ENCODE measurements around the gene TMEM203.

TMEM203 gene

DNA sequence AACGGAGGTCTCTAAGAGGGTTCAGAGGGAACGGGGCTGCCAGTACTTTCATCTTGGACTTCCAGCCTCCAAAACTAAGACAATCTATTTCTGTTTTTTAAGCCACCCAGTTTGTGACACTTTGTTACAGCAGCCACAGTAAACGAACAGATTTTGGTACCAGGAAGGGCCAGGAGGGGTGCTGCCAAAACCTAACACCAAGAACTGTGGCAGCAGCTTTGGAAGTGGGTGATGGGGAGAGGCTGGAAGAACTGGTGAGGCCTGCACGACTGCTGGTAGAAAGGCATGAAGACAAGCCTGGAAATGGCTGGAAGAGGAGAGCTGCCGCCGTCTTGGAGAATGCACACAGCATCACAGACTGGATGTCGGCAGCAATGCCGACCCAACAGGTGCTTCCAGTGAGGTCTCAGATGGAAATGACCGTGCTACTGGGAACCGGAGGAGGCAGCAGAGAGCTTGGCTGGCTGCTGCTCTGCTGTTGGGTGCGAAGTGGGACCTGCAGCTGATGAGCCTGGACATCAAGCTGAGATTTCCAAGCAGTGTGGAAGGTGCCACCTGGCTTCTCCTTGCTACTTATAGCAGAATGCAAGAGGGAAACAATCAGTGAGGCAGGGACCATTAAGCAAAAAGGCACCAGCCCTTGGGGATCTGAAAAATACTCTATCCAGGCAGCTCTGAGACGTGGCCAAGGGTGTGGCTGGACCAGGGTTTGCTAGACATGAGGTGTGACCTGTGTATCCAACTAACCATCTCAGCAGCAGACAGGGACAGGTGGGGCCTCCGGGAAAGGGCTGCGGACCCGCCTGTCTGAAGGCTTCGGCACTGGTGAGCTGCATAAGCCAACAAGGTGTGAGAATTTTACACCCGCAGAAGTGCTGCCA is 28.9 kb downstream of the TMEM203 start:
- peak; percentile 34 for DNase-seq (ENCODE audit: low read depth)
- TF ChIP-seq, protein P1, sequence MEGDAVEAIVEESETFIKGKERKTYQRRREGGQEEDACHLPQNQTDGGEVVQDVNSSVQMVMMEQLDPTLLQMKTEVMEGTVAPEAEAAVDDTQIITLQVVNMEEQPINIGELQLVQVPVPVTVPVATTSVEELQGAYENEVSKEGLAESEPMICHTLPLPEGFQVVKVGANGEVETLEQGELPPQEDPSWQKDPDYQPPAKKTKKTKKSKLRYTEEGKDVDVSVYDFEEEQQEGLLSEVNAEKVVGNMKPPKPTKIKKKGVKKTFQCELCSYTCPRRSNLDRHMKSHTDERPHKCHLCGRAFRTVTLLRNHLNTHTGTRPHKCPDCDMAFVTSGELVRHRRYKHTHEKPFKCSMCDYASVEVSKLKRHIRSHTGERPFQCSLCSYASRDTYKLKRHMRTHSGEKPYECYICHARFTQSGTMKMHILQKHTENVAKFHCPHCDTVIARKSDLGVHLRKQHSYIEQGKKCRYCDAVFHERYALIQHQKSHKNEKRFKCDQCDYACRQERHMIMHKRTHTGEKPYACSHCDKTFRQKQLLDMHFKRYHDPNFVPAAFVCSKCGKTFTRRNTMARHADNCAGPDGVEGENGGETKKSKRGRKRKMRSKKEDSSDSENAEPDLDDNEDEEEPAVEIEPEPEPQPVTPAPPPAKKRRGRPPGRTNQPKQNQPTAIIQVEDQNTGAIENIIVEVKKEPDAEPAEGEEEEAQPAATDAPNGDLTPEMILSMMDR (conservative IDR thresholded peaks at IDR 0.05; ENCODE audit: control insufficient read depth, insufficient read depth, low read depth, low read length) = peak; percentile 71

DNA sequence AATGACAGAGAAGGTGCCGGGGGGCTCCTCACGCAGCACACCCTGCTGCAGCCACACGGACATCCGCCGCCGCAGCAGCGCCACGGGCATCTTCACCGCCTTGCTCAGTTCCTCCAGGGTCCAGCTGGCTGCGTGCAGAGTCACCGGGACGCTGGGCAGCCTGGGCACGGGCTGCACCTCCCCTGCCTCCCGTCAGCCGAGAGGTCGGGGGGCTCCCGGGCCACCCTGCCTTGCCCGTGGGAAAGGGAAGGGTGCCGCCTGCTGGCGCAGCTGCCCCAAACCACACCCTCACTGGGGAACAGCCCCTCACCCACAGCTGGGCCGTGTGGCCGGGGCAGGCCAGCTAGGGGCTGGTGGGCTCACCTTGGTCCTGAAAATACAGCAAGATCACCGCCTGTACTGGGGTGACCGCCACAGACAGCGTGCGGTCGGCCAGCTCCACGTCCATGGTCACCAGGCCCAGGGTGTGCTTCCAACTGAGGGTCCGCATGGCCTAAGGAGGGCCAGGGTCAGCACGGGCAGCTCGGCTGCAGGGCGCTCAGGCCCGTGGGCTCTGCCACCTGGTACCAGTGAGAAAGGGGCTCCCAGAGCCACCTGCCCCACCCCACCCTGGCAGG is 30.0 kb downstream of the TMEM203 start:
- no peak for DNase-seq (ENCODE audit: low read depth)
- TF ChIP-seq, protein P1 (conservative IDR thresholded peaks at IDR 0.05; ENCODE audit: control insufficient read depth, insufficient read depth, low read depth, low read length) = no peak
- H3K4me3 ChIP-seq (ENCODE audit: control insufficient read depth, low read depth, low read length) = no peak overlapping the region

More for the DNA sequence above, 28.9 kb downstream of the TMEM203 start:
- H3K4me3 ChIP-seq (ENCODE audit: control insufficient read depth, low read depth, low read length) = no peak overlapping the region

DNA sequence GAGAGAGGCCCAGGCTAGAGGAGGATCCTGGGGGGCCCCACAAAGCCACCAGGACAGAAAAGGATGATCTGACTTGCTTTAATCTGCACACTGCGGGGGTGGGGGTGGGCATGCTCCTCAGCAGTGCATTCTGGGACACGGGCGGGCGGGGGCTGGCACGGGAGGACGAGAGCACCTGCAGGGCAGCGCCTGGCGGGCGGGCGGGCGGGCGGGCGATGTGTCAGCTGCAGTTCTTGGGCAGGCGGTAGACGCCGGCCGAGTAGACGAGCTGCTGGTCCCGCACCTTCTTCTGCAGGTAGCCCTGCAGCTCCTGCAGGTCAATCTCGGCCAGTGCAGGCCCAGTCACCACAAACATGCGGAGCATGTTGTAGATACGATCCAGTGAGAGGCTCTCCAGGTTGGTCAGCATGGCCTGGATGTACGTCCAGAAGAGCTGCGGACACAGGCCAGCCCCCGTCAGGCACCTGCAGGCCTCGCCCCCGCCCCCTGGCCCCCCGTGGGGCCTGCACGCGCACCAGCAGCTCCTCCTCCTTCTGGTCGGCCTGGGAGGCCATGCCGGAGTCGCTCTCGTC is 30.6 kb downstream of the TMEM203 start:
- DNase-seq (ENCODE audit: low read depth) = no peak
- no peak overlapping the region for H3K4me3 ChIP-seq (ENCODE audit: control insufficient read depth, low read depth, low read length)
- TF ChIP-seq, protein P1 (conservative IDR thresholded peaks at IDR 0.05; ENCODE audit: control insufficient read depth, insufficient read depth, low read depth, low read length) = no peak

DNA sequence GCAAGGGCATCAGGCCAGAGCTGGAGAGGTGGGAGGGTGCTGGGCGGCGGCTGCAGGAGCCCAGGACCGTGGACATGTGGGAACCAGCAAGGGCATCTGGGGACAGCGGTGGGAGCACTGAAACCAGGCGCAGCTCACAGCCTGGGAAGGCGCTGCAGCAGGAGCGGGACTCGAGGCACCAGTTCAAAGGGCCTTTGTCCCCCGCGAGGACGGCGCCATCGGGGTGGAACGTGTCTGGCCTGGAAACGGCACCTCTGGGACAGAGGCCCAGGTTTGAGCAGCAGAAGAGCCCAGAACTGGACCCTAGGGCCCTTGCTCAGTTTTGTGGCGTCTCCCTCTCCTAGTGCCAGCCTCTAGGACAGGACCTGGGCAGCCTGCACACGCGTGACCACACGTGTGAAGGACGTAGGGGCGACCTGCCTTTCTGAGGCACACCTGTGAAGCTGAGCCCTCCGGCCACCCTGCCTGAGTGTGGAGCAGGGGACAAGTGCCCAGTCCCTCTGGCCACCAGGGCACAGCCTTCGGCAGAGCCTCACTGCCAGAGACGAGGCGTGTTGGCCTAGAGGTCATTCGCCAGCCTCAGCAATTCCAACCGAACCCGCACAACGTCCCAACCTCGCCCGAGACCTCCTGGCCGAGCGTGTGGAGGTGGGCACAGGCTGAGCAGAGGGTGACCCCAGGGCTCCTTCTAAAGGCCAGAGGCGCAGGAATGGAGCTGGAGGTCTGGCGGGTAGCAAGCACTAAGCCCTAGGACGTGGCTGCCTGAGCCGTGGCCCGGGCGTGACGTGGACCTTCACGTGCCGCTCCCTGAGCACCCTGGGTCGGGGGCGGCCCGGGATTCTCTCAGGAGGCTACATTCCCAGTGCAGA is 31.4 kb downstream of the TMEM203 start:
- TF ChIP-seq, protein P1 (conservative IDR thresholded peaks at IDR 0.05; ENCODE audit: control insufficient read depth, insufficient read depth, low read depth, low read length) = no peak
- no peak for DNase-seq (ENCODE audit: low read depth)
- no peak overlapping the region for H3K4me3 ChIP-seq (ENCODE audit: control insufficient read depth, low read depth, low read length)

DNA sequence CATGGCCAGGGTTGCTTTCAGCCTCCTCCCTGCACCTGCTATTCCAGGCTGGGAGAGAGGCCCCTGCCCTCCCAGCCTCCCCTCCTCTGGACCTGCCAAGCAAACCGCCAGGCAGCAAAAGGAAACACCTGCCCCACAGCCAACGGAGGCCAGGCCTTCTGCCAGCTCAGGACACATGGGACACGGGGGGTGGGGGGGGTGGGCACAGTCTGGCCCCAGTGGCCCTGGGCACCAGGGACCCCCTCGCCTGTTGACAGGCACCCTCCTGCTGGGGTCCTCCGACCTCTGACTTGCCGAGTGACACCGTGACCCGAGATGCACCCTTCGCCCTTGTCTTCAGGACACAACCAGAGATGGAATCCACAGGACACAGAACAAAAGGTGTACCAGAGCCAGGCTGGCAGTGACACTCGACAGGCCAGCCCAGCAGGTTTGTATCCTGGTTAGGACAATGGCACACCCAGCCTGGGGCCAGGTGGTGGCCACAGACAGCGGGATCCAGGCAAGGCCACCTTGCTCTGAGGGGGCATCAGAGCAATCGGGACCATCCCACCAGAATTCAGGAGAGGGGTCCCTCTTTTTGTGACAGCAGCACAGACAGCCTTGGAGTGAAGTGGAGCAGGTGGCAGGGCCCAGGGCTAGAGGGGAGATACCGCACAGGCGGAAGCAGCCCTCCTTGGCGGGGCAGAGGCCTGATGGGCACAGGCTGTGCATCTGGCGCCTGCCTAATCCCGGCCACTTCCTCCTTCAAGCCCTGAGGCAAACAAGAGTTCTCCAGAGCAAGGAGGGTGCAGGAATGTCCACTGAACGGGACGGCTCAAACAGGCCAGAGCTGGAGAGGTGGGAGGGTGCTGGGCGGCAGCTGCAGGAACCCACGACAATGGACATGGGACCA is 32.3 kb downstream of the TMEM203 start:
- DNase-seq (ENCODE audit: low read depth) = no peak
- TF ChIP-seq, protein P1 (conservative IDR thresholded peaks at IDR 0.05; ENCODE audit: control insufficient read depth, insufficient read depth, low read depth, low read length) = no peak
- H3K4me3 ChIP-seq (ENCODE audit: control insufficient read depth, low read depth, low read length) = no peak overlapping the region

All from fibroblast of mammary gland (primary cell).